Astrocyte of the spinal cord (primary cell): Measurements from ENCODE around the gene SP3.
A peak's percentile ranks its signal among the peaks of the same experiment; 100 is the strongest.
"Not testable (repeated sequence)": the region's sequence is repeated elsewhere in the genome, so short reads cannot be mapped to it uniquely, and the experiment has no call there.

Experiments used
- DNase-seq: peaks from one replicate; pipeline ENCODE4 v3.0.0; 2011; ENCODE audit warnings: low read depth, low spot score
- H3K4me3 ChIP-seq: 2 replicates; pipeline ENCODE4 v1.5.1; 2011; ENCODE audit warnings: low read depth, mild to moderate bottlenecking, low read length, moderate library complexity
- in situ Hi-C: cut with HindIII; loops from 2 replicates; pipeline ENCODE4 v1.10.0; 2017; ENCODE audit warnings: low sequenced_read_pairs
- TF ChIP-seq, protein P1 (sequence below): IDR thresholded peaks from 2 replicates; pipeline ENCODE4 v1.5.1; 2012; ENCODE audit warnings: low read depth, mild to moderate bottlenecking, low read length, inconsistent platforms

Gene SP3

DNA sequence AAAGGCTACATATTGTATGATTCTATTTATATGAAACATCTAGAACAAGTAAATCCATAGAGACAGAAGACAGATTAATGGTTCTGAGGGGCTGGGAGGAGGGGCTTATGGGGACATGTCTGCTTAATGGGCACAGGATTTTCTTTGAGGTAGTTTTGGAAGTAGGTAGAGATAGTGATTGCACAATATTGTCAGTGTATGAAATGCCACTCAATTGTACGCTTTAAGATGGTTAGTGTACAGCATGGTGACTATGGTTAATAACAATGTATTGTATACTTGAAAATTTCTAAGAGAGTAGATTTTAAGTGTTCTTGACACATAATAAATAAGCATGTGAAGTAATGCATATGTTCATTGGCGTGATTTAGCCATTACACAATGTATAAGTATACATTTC lies 68.4 kb downstream of the SP3 start:
- no peak for DNase-seq
- TF ChIP-seq, protein P1, sequence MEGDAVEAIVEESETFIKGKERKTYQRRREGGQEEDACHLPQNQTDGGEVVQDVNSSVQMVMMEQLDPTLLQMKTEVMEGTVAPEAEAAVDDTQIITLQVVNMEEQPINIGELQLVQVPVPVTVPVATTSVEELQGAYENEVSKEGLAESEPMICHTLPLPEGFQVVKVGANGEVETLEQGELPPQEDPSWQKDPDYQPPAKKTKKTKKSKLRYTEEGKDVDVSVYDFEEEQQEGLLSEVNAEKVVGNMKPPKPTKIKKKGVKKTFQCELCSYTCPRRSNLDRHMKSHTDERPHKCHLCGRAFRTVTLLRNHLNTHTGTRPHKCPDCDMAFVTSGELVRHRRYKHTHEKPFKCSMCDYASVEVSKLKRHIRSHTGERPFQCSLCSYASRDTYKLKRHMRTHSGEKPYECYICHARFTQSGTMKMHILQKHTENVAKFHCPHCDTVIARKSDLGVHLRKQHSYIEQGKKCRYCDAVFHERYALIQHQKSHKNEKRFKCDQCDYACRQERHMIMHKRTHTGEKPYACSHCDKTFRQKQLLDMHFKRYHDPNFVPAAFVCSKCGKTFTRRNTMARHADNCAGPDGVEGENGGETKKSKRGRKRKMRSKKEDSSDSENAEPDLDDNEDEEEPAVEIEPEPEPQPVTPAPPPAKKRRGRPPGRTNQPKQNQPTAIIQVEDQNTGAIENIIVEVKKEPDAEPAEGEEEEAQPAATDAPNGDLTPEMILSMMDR: no peak
- H3K4me3 ChIP-seq: no peak overlapping the region
- in situ Hi-C loops: no loop called here

DNA sequence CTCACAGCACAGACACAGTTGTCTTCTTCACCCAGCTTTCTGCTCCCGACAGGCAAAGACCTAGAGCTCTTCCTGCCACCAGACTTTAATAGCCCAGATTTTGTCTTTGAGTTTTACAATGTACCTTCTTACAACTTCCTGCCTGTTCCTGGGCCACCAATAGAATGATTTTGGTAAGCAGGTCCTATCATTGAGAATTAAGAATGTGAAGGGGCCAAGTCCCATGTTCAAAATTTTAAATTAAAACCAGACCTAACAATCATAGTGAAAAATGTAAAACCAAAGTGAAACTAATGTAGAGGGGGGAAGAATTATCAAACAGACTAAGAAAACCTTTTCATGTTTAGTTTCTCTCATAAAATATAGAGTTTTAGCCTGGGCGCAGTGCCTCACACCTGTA lies 72.8 kb downstream of the SP3 start:
- no peak for DNase-seq
- H3K4me3 ChIP-seq: no peak overlapping the region
- TF ChIP-seq, protein P1: no peak
- in situ Hi-C loops: no loop called here

DNA sequence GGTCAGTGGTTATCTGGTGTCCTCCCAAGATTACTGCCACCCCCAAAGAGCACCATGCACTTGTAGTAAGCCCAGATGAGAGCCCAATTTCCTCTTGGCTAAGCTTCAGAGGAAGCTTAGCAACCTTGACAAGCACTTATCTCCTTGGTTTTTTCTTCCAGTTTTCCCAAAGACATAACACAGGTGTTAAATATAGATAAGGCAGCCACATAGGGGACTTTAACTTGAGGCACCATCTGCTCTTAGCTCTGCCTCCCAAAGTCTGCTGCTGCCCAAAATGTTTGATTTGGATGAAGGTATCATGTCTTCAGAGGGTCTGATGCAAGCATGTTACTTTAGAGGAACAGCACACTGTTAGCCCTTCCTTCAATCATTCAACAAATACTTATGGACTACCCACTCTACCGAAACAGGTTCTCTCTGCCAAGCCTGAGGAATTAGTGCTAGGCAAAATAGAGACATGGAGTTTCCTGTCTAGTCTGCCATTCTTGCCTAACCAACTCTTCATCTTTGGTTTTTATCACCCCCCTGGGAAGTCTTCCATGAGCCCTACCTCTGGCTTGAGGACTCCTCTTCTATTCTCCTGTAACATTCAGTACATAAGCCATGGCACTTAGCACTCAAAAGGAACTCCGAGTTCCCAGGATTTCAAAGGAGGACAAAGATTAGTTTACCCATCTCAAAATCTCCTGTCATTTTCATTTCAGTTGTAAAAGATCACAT lies 73.7 kb downstream of the SP3 start:
- no peak for DNase-seq
- TF ChIP-seq, protein P1: no peak
- no peak overlapping the region for H3K4me3 ChIP-seq
- in situ Hi-C loops: no loop called here

DNA sequence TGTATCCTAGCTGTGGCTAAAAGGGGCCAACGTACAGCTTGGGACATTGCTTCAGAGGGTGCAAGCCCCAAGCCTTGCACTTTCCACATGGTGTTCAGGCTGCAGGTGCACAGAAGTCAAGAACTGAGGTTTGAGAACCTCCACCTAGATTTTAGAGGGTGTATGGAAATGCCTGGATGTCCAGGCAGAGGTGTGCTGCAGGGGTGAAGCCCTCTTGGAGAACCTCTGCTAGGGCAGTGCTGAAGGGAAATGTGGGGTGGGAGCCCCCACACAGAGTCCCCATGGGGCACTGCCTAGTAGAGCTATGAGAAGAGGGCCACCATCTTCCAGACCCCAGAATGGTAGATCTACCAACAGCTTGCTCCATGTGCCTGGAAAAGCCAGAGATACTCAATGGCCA lies 75.7 kb downstream of the SP3 start:
- in situ Hi-C loops, H3K4me3 ChIP-seq, DNase-seq: not testable (repeated sequence)

DNA sequence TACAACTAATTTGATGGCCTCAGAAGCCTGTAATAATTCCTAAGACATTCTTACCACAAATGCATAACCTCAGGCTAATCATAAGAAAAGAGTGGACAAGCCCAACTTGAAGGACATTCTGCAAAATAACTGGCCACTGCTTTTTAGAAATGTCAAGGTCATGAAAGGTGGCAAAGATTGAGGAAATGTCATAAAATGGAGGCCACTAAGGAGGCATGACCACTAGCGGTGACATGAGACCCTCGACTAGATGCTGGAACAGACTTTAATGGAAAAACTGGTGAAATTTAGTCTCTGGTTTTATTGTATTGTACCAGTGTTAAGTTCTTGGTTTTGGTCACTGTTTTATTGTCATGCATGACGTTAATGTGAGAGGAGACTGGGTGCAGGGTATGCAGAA lies 78.6 kb downstream of the SP3 start:
- in situ Hi-C loops: no loop called here
- TF ChIP-seq, protein P1: no peak
- DNase-seq: no peak
- H3K4me3 ChIP-seq: no peak overlapping the region

DNA sequence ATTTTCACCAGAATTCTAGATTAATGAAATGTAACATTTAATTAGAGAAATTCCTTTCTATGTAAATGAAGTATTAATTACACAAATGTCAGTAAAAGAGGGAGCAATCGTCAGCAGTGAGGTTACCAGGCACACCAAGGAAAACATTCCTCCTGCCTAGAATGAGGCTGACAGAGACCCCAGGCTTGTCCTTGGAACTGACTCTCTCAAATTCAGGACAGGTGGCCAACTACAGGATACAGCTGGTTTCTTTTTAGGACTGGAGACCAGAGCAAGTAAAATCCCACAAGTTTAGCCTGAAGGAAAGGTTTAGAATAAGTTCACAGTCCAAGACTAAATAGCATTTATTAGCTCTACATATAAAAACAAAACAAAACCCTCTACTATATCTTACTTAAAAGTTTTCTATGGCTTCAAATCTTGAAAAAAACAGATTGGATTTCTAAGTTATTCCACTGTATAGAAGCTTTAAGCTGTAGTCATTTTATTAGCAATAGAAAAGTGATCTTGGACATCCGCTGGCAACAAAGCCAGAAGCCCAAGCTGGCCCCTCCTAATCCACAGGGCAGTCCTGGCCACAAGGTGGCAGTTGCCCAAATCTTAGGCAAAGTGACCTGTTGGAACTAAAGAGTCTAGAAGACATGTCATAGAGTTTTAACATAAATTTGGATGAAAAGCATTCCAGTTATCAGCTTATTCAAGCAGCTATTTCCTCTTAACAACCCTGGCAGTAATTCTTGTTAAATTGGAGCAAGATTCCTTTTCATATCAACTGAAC lies 81.0 kb downstream of the SP3 start:
- in situ Hi-C loops: no loop called here
- H3K4me3 ChIP-seq: no peak overlapping the region
- TF ChIP-seq, protein P1: peak; percentile 65
- peak; percentile 46 for DNase-seq

DNA sequence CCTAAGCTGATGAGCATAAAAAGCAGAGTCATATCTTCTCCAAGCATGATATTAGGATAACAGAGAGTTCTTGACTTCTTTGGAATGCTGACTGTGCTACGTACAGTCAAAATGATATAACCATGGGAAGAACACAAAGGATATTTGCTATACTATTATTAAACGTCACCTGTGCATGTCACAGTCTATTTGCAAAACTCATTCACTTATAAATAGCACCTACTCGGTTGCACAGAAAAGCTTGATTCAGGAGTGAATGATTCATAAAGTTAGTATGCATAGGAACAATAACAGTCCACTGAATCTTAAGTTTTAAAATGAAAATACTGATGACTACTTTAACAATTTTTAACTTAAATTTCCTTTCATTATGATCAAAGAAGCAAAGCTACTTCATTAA lies 83.3 kb downstream of the SP3 start:
- in situ Hi-C loops: no loop called here
- TF ChIP-seq, protein P1: no peak
- H3K4me3 ChIP-seq: no peak overlapping the region
- DNase-seq: no peak
